Trophoblast cell (in vitro differentiated cells and primary cell): ENCODE results near the gene ACHE.
"Not testable (repeated sequence)": the region's sequence is repeated elsewhere in the genome, so short reads cannot be mapped to it uniquely, and the experiment has no call there.

Source experiments
- DNase-seq, 2 donors: peaks; one replicate each; pipeline ENCODE4 v3.0.0-alpha.2; 2016
- H2AFZ ChIP-seq: 2 replicates; pipeline ENCODE4 v1.6.1; 2013; ENCODE audit warnings: low read length, moderate library complexity, mild to moderate bottlenecking; ENCODE audit not compliant: insufficient read depth, poor library complexity
- H2AK5ac ChIP-seq: 2 replicates; pipeline ENCODE4 v1.6.1; 2013; ENCODE audit warnings: mild to moderate bottlenecking, low read length
- H2BK120ac ChIP-seq: 2 replicates; pipeline ENCODE4 v1.6.1; 2013; ENCODE audit warnings: low read length, mild to moderate bottlenecking, moderate library complexity; ENCODE audit not compliant: insufficient read depth, poor library complexity
- H2BK12ac ChIP-seq: 2 replicates; pipeline ENCODE4 v1.6.1; 2013; ENCODE audit warnings: mild to moderate bottlenecking, low read length, moderate library complexity
- H2BK5ac ChIP-seq: 2 replicates; pipeline ENCODE4 v1.6.1; 2013; ENCODE audit warnings: low read length, low read depth, moderate library complexity, mild to moderate bottlenecking; ENCODE audit not compliant: poor library complexity
- H3K14ac ChIP-seq: 2 replicates; pipeline ENCODE4 v1.6.1; 2013; ENCODE audit warnings: mild to moderate bottlenecking, low read length
- H3K18ac ChIP-seq: 2 replicates; pipeline ENCODE4 v1.6.1; 2013; ENCODE audit warnings: mild to moderate bottlenecking, low read length
- H3K23ac ChIP-seq: 2 replicates; pipeline ENCODE4 v1.6.1; 2013; ENCODE audit warnings: low read length
- H3K27ac ChIP-seq: 2 replicates; pipeline ENCODE4 v1.5.1; 2013; ENCODE audit warnings: low read depth, mild to moderate bottlenecking, inconsistent platforms, low read length, moderate library complexity
- H3K27me3 ChIP-seq: 2 replicates; pipeline ENCODE4 v1.6.1; 2013; ENCODE audit warnings: inconsistent platforms, mild to moderate bottlenecking, low read length, moderate library complexity; ENCODE audit not compliant: insufficient read depth
- H3K36me3 ChIP-seq, 2 experiments: 1 replicate in 1 of 2; 2 replicates in 1 of 2; pipeline ENCODE4 v1.6.1; 2013; ENCODE audit warnings: low read length in 2 of 2, mild to moderate bottlenecking in 2 of 2, moderate library complexity in 1 of 2; ENCODE audit not compliant: insufficient read depth in 2 of 2, control insufficient read depth in 1 of 2
- H3K4ac ChIP-seq: 2 replicates; pipeline ENCODE4 v1.6.1; 2013; ENCODE audit warnings: low read depth, mild to moderate bottlenecking, low read length, moderate library complexity
- H3K4me1 ChIP-seq, 2 experiments: 1 replicate in 1 of 2; 2 replicates in 1 of 2; pipeline ENCODE4 v1.6.1; 2013; ENCODE audit warnings: low read length in 2 of 2, mild to moderate bottlenecking in 2 of 2, moderate library complexity in 1 of 2; ENCODE audit not compliant: insufficient read depth in 2 of 2, control insufficient read depth in 1 of 2
- H3K4me2 ChIP-seq: 2 replicates; pipeline ENCODE4 v1.6.1; 2013; ENCODE audit warnings: inconsistent platforms, mild to moderate bottlenecking, low read length, moderate library complexity
- H3K4me3 ChIP-seq: 2 replicates; pipeline ENCODE4 v1.5.1; 2013; ENCODE audit warnings: mild to moderate bottlenecking, low read depth, low read length, inconsistent platforms
- H3K79me1 ChIP-seq: one replicate; pipeline ENCODE4 v1.6.1; 2013; ENCODE audit warnings: low read length
- H3K79me2 ChIP-seq: 2 replicates; pipeline ENCODE4 v1.6.1; 2013; ENCODE audit warnings: low read length, mild to moderate bottlenecking; ENCODE audit not compliant: control insufficient read depth, insufficient read depth, poor library complexity
- H3K9ac ChIP-seq: 2 replicates; pipeline ENCODE4 v1.6.1; 2013; ENCODE audit warnings: mild to moderate bottlenecking, low read length
- H3K9me3 ChIP-seq: 2 replicates; pipeline ENCODE4 v1.6.1; 2013; ENCODE audit warnings: low read depth, mild to moderate bottlenecking, control low read depth, inconsistent platforms, low read length; ENCODE audit not compliant: insufficient read depth
- H4K12ac ChIP-seq: 2 replicates; pipeline ENCODE4 v1.6.1; 2013; ENCODE audit warnings: low read depth, mild to moderate bottlenecking, low read length, moderate library complexity
- H4K8ac ChIP-seq: 2 replicates; pipeline ENCODE4 v1.6.1; 2013; ENCODE audit warnings: low read depth, mild to moderate bottlenecking, low read length, moderate library complexity
- H4K91ac ChIP-seq: one replicate; pipeline ENCODE4 v1.6.1; 2013; ENCODE audit warnings: low read depth, mild to moderate bottlenecking, low read length, moderate library complexity
- WGBS: extraction: QIAGEN DNeasy Blood & Tissue Kit; methylation state at CpG from one replicate; pipeline ENCODE4 v1.1.7; 2013; ENCODE audit warnings: missing lambda C conversion rate; ENCODE audit not compliant: insufficient read length, insufficient coverage; ENCODE audit errors: extremely low coverage; 5-methylcytosine and 5-hydroxymethylcytosine counted together

Gene ACHE

GRCh38 chr7:100923616-100924015 lies 27.9 kb upstream of the ACHE start:
- H3K9me3 ChIP-seq, H3K23ac ChIP-seq, H3K36me3 ChIP-seq, H3K27me3 ChIP-seq, H2BK5ac ChIP-seq, DNase-seq, H3K4me1 ChIP-seq, H3K4ac ChIP-seq, H3K79me1 ChIP-seq, H4K8ac ChIP-seq, H3K79me2 ChIP-seq, H3K4me3 ChIP-seq, H3K4me2 ChIP-seq, H2AK5ac ChIP-seq, H3K27ac ChIP-seq, H3K14ac ChIP-seq, H2AFZ ChIP-seq, H3K9ac ChIP-seq, H4K12ac ChIP-seq, H3K18ac ChIP-seq, H4K91ac ChIP-seq, H2BK120ac ChIP-seq, H2BK12ac ChIP-seq: not testable (repeated sequence)
- WGBS = no CpG with 5 or more reads among the region's 4 CpGs

DNA sequence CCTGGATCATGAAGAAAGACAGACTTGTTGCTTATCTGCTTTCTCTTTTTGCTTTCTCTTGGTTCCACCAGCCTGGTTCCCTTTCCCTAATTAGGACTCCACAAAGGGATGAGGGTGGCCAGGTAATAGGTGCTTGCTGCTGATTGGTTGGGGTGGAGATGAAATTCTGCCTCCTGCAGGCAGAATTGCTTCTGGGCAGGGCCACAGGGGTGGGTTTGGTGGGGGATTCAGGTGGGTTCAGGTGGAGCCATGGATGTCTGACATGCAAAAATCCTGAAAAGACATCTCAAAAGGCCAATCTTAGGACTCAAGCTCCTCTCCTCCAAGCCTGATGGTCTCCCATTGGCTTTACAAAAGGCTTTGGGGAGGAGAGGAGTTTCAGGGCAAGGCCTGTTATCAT lies 25.4 kb upstream of the ACHE start:
- peak overlapping the region; percentile 78 for H3K9ac ChIP-seq
- no peak overlapping the region for H3K4ac ChIP-seq
- no peak overlapping the region for H2AFZ ChIP-seq
- no peak overlapping the region for H3K4me3 ChIP-seq
- DNase-seq = no peak
- H3K18ac ChIP-seq = no peak overlapping the region
- no peak overlapping the region for H3K14ac ChIP-seq
- H3K79me1 ChIP-seq = no peaks in the 10 kb centered on the region
- H2BK12ac ChIP-seq = no peak overlapping the region
- H2AK5ac ChIP-seq = no peak overlapping the region
- no peak overlapping the region for H3K23ac ChIP-seq
- no peak overlapping the region for H3K4me2 ChIP-seq
- no peak overlapping the region for H4K91ac ChIP-seq
- no peaks in the 10 kb centered on the region for H3K36me3 ChIP-seq
- H3K9me3 ChIP-seq = no peaks in the 10 kb centered on the region
- H3K79me2 ChIP-seq = no peaks in the 10 kb centered on the region
- H2BK5ac ChIP-seq = no peak overlapping the region
- H4K8ac ChIP-seq = no peak overlapping the region
- H3K27me3 ChIP-seq = no peaks in the 10 kb centered on the region
- H2BK120ac ChIP-seq = no peak overlapping the region
- no peak overlapping the region for H4K12ac ChIP-seq
- H3K27ac ChIP-seq = no peak overlapping the region
- H3K4me1 ChIP-seq = peaks cover 4 to 9% of the 10 kb centered on the region in 2 experiments

DNA sequence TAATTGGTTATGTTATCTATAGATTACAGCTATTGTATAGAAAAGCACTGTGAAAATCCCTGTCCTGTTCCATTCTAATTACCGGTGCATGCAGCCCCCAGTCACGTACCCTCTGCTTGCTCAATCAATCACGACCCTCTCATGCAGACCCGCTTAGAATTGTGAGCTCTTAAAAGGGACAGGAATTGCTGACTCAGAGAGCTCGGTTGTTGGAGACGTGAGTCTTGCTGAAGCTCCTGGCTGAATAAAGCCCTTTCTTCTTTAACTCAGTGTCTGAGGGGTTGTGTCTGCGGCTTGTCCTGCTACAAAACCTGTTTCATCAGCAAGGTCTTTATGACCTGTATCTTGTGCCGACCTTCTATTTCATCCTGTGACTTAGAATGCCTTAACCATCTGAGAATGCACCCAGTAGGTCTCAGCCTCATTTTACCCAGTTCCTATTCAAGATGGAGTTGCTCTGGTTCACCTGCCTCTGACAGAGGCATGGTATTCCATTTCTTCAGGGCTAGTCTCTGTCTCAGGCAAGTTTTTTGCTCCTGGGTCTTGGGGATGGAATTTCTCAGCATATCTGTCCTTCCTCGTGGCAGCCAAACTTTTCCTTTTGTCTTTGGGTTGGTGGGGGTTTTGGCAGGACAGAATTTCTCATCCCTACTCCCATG lies 24.2 kb upstream of the ACHE start:
- not testable (repeated sequence) for H3K79me1 ChIP-seq, H3K9me3 ChIP-seq, H3K14ac ChIP-seq, H3K4me2 ChIP-seq, H3K27me3 ChIP-seq, H3K4ac ChIP-seq, H4K91ac ChIP-seq, H4K8ac ChIP-seq, H3K4me3 ChIP-seq, H2BK120ac ChIP-seq, H4K12ac ChIP-seq, H2BK12ac ChIP-seq, H3K18ac ChIP-seq, H2AK5ac ChIP-seq, H3K9ac ChIP-seq, H3K4me1 ChIP-seq, H3K36me3 ChIP-seq, H3K27ac ChIP-seq, H3K23ac ChIP-seq, H2AFZ ChIP-seq, H2BK5ac ChIP-seq, H3K79me2 ChIP-seq, DNase-seq
- no CpG with 5 or more reads among the region's 9 CpGs for WGBS

- not testable (repeated sequence) for H3K36me3 ChIP-seq, H4K8ac ChIP-seq, H3K4ac ChIP-seq, H3K79me2 ChIP-seq, H2BK120ac ChIP-seq, H3K23ac ChIP-seq, H3K27ac ChIP-seq, DNase-seq, H3K4me3 ChIP-seq, H3K9ac ChIP-seq, H2BK5ac ChIP-seq, H3K79me1 ChIP-seq, H3K18ac ChIP-seq, H4K91ac ChIP-seq, H3K4me2 ChIP-seq, H3K9me3 ChIP-seq, H3K27me3 ChIP-seq, H4K12ac ChIP-seq, H3K4me1 ChIP-seq, H3K14ac ChIP-seq, H2AK5ac ChIP-seq, H2BK12ac ChIP-seq, H2AFZ ChIP-seq
- no CpG with 5 or more reads among the region's 5 CpGs for WGBS
Observed at GRCh38 chr7:100919335-100919734, 23.6 kb upstream of the ACHE start.
